ENCODE measurements around the gene NLK.

DNA sequence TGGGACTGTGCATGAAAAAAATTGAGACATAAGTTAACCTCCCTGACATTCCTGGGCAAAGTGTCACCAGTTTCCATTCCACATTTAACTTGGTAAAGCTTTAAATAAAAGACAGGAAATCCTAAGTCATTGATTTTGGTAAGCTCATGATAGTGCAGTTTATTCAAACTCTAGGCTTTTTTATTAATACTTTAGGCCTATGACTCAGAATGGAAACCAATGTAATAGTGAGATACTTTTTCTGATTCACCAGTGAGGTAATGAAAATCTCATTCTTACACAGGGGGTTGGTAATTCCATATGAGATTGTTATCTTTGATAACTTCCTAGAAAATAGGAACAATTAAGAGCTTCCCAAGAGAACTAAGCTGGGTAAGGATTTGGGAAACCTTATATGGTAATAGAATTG, 91.1 kb downstream of the NLK start:
- TF ChIP-seq, protein P1, sequence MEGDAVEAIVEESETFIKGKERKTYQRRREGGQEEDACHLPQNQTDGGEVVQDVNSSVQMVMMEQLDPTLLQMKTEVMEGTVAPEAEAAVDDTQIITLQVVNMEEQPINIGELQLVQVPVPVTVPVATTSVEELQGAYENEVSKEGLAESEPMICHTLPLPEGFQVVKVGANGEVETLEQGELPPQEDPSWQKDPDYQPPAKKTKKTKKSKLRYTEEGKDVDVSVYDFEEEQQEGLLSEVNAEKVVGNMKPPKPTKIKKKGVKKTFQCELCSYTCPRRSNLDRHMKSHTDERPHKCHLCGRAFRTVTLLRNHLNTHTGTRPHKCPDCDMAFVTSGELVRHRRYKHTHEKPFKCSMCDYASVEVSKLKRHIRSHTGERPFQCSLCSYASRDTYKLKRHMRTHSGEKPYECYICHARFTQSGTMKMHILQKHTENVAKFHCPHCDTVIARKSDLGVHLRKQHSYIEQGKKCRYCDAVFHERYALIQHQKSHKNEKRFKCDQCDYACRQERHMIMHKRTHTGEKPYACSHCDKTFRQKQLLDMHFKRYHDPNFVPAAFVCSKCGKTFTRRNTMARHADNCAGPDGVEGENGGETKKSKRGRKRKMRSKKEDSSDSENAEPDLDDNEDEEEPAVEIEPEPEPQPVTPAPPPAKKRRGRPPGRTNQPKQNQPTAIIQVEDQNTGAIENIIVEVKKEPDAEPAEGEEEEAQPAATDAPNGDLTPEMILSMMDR (IDR thresholded peaks at IDR 0.05), result no peak
- no peak for TF ChIP-seq POLR2A (IDR thresholded peaks at IDR 0.05)

Data from sigmoid colon (tissue), 3 donors.